C1 segment of cervical spinal cord (tissue), 14 donors: ENCODE measurements around the gene MDFIC.

Experiments used
- DNase-seq, 14 donors: peaks; one replicate each; lab custom pipeline; 2025; lab: John Stamatoyannopoulos, UW

Gene MDFIC

GRCh38 chr7:115037128-115037802 is 115.4 kb downstream of the MDFIC start:
- DNase-seq = no peak

DNA sequence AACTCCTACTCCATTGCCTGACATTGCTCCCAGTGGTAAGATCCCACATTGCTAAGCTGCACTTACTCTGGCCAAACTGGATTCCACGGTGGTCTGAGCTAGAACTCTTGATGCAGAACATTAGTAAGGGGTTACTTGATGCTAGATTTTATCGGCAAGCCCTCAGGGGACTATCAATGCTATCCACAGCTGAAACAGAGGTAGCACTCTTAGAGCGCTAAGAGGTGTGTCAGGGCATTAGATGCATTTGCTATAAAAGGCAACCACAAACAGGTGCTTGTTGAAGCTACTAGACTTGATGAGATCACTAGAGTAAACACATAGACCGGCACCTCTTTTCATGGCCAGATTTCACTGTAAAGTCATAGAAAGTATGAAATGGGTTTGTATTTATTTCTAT is 116.3 kb downstream of the MDFIC start:
- DNase-seq = no peak

GRCh38 chr7:115040057-115040456 is 118.2 kb downstream of the MDFIC start:
- no peak for DNase-seq

DNA sequence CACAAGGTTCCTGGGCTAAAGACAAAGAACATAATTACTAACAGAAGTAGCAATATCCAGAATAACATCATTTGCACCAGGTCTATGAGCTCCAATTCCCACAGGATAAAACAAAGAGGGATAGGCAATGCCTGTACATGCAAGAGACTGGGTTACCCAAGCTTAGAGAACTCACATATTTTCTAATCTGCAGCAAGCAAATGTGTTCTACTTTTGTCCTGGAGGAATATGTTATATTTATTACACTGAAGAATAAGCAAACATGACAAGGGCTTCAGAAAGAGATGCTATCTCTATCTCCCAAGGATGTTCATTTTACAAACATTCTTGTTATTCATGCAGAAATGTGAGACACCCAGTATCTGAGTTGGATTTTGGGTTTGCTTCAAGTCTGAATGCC is 118.6 kb downstream of the MDFIC start:
- no peak for DNase-seq

GRCh38 chr7:115042596-115042995 is 120.7 kb downstream of the MDFIC start:
- no peak for DNase-seq

- DNase-seq = no peak
These were observed 121.7 kb downstream of the MDFIC start for GRCh38 chr7:115043605-115044004.

DNA sequence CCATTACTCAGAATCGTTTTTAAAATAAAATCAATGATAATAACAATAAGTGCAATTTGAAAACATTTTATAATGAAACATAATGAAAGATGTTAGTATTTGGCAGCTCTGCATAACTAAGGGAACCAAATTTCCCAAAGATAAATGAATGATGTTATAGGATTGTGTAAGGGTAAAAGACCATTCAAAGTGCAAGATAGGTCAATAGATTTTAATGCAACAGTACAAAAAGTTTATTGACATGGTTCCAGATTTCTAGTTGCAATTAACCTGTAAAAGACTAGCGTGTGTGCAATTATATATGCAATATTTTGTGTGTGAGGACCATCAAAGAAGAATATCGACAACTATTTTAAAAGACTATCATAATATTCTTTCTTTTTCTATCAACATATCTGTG is 122.3 kb downstream of the MDFIC start:
- DNase-seq = no peak

GRCh38 chr7:115047958-115048720 is 126.2 kb downstream of the MDFIC start:
- no peak for DNase-seq

DNA sequence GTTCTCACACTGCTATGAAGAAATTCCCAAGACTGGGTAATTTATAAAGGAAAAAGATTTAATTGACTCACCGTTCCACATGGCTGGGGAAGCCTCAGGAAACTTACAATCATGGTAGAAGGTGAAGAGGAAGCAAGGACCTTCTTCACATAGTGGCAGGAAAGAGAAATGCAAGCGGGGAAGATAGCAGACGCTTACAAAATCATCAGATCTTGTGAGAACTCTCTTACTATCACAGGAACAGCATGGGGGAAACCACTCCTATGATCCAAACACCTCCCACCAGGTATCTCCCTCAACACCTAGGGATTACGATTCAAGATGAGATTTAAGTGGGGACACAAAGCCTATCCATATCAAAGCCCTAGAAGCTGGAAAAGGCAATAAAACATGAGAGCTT is 130.8 kb downstream of the MDFIC start:
- no peak for DNase-seq

DNA sequence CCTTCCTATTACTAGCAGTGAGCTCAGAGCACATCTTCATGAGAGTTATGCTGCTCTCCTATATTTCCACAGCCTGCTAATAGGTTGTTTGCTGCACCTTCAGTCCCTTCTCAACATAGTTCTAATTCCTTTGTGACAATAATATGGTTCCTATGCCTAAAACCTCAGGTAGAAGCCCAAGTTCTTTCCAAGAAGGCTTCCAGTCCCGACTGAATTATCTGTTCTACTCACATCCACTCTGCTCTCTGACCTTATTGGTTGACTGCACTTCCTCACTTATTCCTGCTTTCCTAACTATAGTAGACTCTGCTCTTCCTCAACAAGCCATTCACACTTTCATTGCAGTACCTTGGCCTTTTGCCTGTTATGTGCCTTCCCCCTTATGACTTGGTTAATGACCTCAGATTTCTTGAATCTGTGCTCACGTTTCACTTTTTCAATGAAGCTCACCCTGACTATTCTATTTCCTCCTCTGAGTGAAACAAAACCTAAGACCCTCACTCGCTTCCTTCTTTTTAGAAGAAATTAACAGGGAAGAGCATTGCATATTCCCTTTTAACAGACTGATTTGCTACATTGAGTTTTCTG is 132.7 kb downstream of the MDFIC start:
- no peak for DNase-seq

DNA sequence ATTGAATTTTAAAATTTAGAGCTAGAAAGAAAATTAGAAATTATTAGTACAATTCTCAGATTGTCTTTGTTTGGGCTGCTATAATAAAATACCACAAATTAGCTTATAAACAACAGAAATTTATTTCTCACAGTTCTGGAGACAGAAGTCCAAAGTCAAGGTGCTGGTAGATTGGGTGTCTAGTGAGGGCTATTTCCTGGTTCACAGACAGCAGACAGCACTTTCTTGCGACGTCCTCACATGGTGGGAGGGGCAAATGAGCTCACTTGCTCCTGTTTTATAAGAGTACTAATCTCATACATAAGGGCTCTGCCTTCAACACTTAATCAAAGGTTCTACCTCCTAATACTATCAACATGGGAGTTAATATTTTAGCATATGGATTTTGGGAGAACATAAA is 134.1 kb downstream of the MDFIC start:
- no peak for DNase-seq

GRCh38 chr7:115058726-115059125 is 136.8 kb downstream of the MDFIC start:
- peak in 1 of 14 donors; percentile 1 for DNase-seq

DNA sequence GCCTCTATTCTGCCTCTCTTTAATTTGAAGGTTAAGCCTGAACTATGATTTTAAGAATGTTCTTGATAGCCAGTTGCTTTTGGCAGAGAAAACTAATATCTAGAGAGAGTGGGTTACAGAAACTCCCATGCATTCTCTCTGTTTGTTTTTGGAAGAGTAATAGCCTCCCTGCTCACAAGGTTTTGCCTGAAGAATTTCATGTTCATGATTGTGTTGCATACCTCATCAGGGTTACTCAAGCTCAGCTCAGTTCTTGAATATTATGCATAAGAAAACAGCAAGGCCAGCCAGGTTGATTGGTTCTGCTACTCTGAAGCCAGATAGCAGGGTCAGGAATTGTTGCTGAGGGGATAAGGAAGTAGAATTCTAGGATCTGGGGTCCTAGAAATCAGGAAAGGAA is 137.4 kb downstream of the MDFIC start:
- DNase-seq = no peak

DNA sequence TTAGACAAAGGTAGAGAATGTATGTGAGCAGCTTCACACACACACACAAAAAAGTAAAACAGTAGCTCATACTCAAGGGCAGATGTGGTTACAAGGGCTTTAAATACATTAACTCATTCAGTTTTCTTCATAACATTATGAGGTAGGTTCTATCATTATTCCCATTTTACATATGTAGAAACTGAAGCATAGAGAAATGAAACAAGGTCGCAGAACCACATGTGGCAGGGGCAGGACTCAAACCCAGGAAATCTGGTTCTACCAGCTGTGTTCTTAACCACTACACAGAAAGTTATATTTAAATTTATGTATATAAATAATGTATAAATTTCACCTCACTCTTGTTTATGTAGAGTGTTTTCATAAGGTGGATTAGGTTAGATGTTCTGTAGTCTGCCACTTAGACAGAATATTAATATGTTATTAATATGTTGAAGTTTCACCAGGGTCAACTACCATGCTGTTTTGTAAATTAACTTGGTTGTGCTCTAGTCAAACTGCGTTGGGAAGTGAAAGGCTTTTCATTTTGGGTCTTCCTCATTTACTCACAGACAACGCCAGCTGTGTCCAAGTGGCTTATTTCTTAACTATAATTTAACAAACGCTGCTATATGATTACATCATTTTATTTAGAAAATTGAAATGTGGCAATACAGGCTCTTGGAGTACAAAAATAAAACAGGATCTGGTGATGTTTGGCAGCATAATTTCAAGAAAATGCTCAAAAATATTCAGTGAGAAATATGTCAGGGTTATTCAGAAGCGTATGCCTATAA is 138.4 kb downstream of the MDFIC start:
- DNase-seq = no peak

- no peak for DNase-seq
These were observed 144.2 kb downstream of the MDFIC start for GRCh38 chr7:115066050-115066449.

GRCh38 chr7:115066634-115067033 is 144.7 kb downstream of the MDFIC start:
- no peak for DNase-seq

- no peak for DNase-seq
These were observed 146.3 kb downstream of the MDFIC start for GRCh38 chr7:115068220-115068619.
